GM12873 (cell line): ENCODE data around the gene SPACA9.

Experiments used
- TF ChIP-seq, protein P1 (sequence below): IDR thresholded peaks from 2 replicates; pipeline ENCODE4 v1.5.1; 2012; ENCODE audit warnings: low read depth, mild to moderate bottlenecking, moderate library complexity, low read length, control low read depth; ENCODE audit not compliant: insufficient read depth; ENCODE audit errors: missing control alignments

SPACA9 gene

DNA sequence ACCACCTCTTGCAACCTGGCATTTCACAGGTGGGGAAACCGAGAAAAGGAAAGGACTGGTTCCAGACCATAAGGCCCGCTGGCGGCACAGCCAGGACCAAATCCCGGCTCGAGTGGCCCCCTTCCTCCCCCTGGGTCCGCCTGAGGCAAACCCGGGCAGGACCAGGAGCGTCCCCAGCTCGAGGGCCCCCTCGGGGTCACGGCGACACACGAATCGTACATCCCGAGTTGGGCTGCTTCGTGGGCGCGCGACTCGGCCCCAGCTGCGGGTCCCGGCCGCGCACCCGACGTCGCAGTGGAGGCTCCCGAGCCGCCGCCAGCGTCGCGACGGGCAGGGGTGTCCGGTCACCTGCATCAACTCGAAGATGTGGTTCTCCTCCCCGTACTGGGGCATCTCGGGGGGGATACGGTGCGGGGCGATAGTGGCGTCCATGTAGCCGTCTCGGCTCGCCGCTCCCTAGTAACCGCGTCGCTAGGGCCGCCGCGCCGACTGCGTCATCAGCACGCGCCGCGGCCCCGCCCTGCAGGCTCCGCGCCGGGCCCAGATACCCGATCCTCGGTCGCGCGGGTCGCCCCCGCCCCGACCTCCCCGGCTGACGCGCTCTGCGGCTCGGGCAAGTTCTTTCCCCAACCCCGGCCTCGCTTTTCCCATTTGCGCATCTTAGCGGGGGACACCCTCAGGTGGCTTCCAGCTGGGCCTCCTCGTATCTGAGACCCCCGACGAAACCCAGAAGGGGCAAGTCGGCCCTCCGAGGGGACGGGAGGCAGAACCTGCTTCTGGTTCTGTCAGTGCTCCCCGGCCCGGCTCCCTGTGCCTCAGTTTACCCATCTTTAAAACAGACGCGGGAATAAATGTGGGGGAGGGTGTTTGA is 639 bp upstream of the SPACA9 start, which contains the start of gene AK8:
TSS of gene AK8 (minus strand) at position 461 of the 871 bp plus-strand sequence. CDS start at position 432, 29 bp downstream.
- TF ChIP-seq, protein P1, sequence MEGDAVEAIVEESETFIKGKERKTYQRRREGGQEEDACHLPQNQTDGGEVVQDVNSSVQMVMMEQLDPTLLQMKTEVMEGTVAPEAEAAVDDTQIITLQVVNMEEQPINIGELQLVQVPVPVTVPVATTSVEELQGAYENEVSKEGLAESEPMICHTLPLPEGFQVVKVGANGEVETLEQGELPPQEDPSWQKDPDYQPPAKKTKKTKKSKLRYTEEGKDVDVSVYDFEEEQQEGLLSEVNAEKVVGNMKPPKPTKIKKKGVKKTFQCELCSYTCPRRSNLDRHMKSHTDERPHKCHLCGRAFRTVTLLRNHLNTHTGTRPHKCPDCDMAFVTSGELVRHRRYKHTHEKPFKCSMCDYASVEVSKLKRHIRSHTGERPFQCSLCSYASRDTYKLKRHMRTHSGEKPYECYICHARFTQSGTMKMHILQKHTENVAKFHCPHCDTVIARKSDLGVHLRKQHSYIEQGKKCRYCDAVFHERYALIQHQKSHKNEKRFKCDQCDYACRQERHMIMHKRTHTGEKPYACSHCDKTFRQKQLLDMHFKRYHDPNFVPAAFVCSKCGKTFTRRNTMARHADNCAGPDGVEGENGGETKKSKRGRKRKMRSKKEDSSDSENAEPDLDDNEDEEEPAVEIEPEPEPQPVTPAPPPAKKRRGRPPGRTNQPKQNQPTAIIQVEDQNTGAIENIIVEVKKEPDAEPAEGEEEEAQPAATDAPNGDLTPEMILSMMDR = no peak

DNA sequence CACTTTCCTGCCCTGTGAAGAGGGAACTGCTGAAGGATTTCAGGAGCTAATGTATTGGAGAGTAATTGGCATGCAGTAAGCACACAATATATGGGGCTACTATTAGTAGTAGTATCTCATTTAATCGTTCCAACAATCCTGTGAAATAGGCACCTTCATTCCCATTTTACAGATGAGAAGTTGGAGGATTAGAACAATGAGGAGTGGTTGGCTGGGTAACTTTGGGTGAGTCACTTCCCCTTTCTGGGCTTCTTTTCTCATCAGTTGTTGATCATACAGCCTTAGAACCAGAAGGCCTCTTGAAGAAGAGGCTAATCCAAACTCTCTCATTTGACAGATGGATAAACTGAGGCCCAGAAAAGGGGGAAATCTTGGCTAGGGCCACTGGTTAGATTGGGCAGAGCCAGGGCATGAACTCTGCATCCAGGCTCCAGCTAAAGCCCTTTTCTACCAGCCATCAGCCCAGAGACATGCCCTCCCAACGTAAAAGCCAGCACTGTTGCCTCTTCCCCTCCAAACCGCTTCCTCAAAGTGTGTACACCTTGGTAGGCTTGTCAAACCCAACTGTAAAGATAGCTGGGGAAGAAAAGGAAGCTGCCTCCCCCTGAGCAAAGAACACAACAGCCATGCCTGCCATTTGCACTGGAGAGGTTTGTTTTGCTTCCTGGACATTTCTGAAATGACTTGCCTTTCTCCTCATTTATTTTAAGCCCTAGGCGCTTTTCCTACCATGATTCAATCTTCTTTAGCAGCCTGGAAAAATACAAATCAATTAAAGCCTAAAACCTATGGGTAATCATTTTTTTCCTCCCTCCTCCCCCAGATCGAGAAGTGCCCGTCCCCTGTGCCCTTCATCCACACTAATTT is 992 bp downstream of the SPACA9 start:
- TF ChIP-seq, protein P1 = no peak

DNA sequence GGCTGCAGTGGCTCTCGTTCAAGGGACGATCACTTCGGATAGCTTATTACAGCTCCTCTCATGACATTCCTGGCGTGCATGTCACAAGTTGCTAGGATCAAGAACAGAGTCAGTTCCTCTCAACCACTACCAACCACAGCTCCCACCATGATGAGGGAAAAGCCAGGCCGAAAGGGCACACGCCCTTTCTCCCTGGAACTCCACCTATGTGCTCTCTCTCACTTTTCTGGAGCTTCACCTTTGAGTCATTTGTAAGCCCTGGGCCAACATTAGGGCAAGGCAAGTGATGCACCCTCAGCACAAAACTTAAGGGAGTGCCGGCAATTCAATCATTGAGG is 1.6 kb downstream of the SPACA9 start:
- TF ChIP-seq, protein P1 = no peak

DNA sequence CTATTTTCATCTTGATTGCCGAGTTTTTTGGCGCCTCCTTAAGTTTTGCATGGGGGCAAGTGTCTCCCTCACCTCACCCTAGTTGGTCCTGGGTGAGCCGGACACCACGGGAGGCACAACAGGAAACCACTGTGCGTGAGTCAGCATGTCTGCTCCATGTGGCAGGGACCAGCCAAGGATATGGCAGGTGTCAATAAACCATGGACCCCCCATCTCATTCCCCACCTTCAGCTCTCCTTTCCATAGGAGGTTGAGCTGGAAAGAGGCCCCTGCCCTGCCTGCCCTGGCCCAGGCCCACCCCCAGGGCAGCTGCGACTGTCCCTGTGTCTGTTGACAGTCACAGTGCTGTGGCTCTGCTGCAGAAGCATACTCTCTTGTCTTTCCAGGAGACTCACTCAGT is 3.1 kb downstream of the SPACA9 start:
- TF ChIP-seq, protein P1 = no peak

DNA sequence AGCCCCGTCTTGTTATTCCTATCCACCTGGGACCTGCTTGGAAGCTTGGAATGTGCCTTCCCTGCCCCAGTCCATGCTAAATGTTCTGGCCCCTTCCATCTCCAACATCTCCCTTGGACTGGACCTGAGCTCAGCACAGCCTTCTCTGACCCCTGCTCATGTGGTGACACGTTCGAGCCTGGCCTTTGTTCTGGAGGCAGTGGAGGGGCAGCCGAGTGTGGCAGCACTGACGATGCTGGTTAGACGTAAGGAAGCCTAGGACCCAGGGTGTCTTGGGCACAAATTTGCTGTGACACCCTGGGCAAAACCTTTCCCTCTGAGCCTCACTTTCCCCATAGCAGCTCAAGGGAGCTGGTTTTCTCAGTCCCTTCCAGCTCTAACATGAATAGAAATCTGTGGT is 3.9 kb downstream of the SPACA9 start:
- TF ChIP-seq, protein P1 = no peak

DNA sequence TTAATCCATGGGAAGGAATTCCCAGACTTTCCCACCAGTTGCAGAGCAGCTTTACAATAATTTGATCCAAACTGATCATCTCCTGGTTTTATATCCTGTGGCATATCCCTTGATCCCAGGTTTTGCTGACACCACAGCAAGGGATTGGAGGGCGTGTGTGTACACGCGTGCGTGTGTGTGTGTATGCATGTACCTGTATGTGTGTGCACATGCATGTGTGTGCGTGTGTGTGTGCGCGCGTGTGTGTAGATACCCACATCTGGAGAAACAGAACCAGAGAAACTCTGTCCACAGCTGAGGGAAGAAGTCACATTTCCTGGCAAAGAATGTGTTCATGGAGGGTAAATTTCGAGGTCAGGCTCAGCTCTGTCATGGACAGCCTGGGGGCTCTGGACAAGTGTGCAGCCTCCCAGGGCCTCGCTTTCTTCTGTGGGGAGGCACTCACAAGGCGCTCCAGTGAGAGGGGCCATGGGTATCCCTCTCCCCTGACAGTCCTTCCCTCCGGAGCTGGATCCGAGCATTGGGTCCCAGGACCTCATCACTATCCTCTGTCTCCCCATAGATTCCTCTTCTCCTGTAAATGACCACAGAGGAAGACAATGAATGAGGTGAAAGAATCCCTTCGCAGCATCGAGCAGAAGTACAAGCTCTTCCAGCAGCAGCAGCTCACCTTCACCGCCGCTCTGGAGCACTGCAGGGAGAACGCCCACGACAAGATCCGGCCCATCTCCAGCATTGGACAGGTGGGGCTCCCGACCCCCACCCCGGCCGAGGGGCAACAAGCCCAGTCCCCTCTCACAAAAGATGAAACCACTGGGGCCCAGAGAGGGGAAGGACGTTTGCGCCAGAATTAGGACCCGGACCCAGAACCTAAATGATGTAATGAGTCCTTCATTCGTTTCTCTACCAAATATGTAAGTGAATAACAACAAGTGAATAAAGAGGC is 4.9 kb downstream of the SPACA9 start:
- TF ChIP-seq, protein P1 = no peak
